ENCODE results near the gene TAOK3. TPM values are rescaled to one million over a fixed set of nuclear protein-coding genes. Genes with fewer than 3 reads are reported as not detected.

The TAOK3 gene
- total RNA-seq, 1 donor, result 27.8 TPM

GRCh38 chr12:118344829-118345228, 27.9 kb downstream of the TAOK3 start:
- no peak for DNase-seq (ENCODE audit: low read depth)
- no peak overlapping the region for H3K4me3 ChIP-seq (ENCODE audit: low read depth, low read length)
- no peak for TF ChIP-seq CTCF (IDR thresholded peaks at IDR 0.05; ENCODE audit: insufficient read depth, low read length)

GRCh38 chr12:118342090-118342489, 30.6 kb downstream of the TAOK3 start:
- DNase-seq (ENCODE audit: low read depth), result no peak
- no peak for TF ChIP-seq CTCF (IDR thresholded peaks at IDR 0.05; ENCODE audit: insufficient read depth, low read length)
- no peak overlapping the region for H3K4me3 ChIP-seq (ENCODE audit: low read depth, low read length)

GRCh38 chr12:118337194-118337838, 35.4 kb downstream of the TAOK3 start:
- H3K4me3 ChIP-seq (ENCODE audit: low read depth, low read length), result no peak overlapping the region
- no peak for TF ChIP-seq CTCF (IDR thresholded peaks at IDR 0.05; ENCODE audit: insufficient read depth, low read length)
- peak; percentile 44 for DNase-seq (ENCODE audit: low read depth)

GRCh38 chr12:118336123-118336522, 36.6 kb downstream of the TAOK3 start:
- no peak overlapping the region for H3K4me3 ChIP-seq (ENCODE audit: low read depth, low read length)
- TF ChIP-seq CTCF (IDR thresholded peaks at IDR 0.05; ENCODE audit: insufficient read depth, low read length), result no peak
- no peak for DNase-seq (ENCODE audit: low read depth)

GRCh38 chr12:118334939-118335567, 37.7 kb downstream of the TAOK3 start:
- DNase-seq (ENCODE audit: low read depth), result peak; percentile 37
- TF ChIP-seq CTCF (IDR thresholded peaks at IDR 0.05; ENCODE audit: insufficient read depth, low read length), result no peak
- no peak overlapping the region for H3K4me3 ChIP-seq (ENCODE audit: low read depth, low read length)

- no peak for DNase-seq (ENCODE audit: low read depth)
- no peak for TF ChIP-seq CTCF (IDR thresholded peaks at IDR 0.05; ENCODE audit: insufficient read depth, low read length)
- H3K4me3 ChIP-seq (ENCODE audit: low read depth, low read length), result no peak overlapping the region
Measured at GRCh38 chr12:118334241-118334640, 38.5 kb downstream of the TAOK3 start.

Data from fibroblast of the aortic adventitia (primary cell).